ENCODE data around the gene PTPRN2. TPM values are rescaled to one million over a fixed set of nuclear protein-coding genes. Genes with fewer than 3 reads are reported as not detected.

The PTPRN2 gene
- total and polyA plus RNA-seq, 2 donors from 2014 or later = 4.8 to 6.2 TPM

GRCh38 chr7:158266817-158267741, 320.5 kb downstream of the PTPRN2 start:
- FAIRE-seq (no peak), DNase-seq (peak in 2 of 5 donors; percentile 22 to 45)
- H3K27me3 ChIP-seq (ENCODE audit: control insufficient read depth, insufficient read depth, low read length) = no peaks in the 10 kb centered on the region
- TF ChIP-seq CTCF (IDR thresholded peaks at IDR 0.05; ENCODE audit: borderline replicate concordance, extremely low read depth, insufficient read depth) = no peak
- H3K4me3 ChIP-seq (ENCODE audit: low read length in 3 of 3) = no peak overlapping the region
- H3K9me3 ChIP-seq (ENCODE audit: control insufficient read depth in 2 of 3, insufficient read depth in 1 of 3, low read length in 3 of 3) = peaks cover 0 to 10% (median 0%) of the 10 kb centered on the region in 3 donors
- H3K36me3 ChIP-seq (ENCODE audit: control insufficient read depth in 2 of 3, insufficient read depth in 3 of 3, low read length in 3 of 3) = peaks cover 0 to 5% (median 0%) of the 10 kb centered on the region in 3 donors
- no peak overlapping the region for H3K27ac ChIP-seq (ENCODE audit: low read depth in 2 of 2, low read length in 2 of 2)
- H3K9ac ChIP-seq (ENCODE audit: low read length in 3 of 3) = no peak overlapping the region
- intact Hi-C loops (cut with DNase I) = no loop called here
- peaks cover 0 to 9% (median 0%) of the 10 kb centered on the region in 3 donors for H3K4me1 ChIP-seq (ENCODE audit: control insufficient read depth in 2 of 3, insufficient read depth in 2 of 3, low read depth in 1 of 3, low read length in 3 of 3)

- Histone ChIP-seq H3K9me3 (ENCODE audit: control insufficient read depth in 2 of 3, insufficient read depth in 1 of 3, low read length in 3 of 3) (peaks cover 0 to 10% (median 0%) of the 10 kb centered on the region in 3 donors), H3K9ac (ENCODE audit: low read length in 3 of 3) (no peak overlapping the region), H3K4me3 (ENCODE audit: low read length in 3 of 3) (no peak overlapping the region), H3K27ac (ENCODE audit: low read depth in 2 of 2, low read length in 2 of 2) (no peak overlapping the region), H3K4me1 (ENCODE audit: control insufficient read depth in 2 of 3, insufficient read depth in 2 of 3, low read depth in 1 of 3, low read length in 3 of 3) (peaks cover 0 to 9% (median 0%) of the 10 kb centered on the region in 3 donors), H3K27me3 (ENCODE audit: control insufficient read depth, insufficient read depth, low read length) (no peaks in the 10 kb centered on the region), H3K36me3 (ENCODE audit: control insufficient read depth in 2 of 3, insufficient read depth in 3 of 3, low read length in 3 of 3) (peaks cover 0 to 5% (median 0%) of the 10 kb centered on the region in 3 donors)
- no peak for FAIRE-seq
- no peak for TF ChIP-seq CTCF (IDR thresholded peaks at IDR 0.05; ENCODE audit: borderline replicate concordance, extremely low read depth, insufficient read depth)
- peak in 2 of 5 donors; percentile 9 to 43 for DNase-seq
- intact Hi-C loops (cut with DNase I) = no loop called here
These were observed 321.2 kb downstream of the PTPRN2 start for GRCh38 chr7:158266426-158266816.

GRCh38 chr7:158265743-158266080, 321.9 kb downstream of the PTPRN2 start:
- FAIRE-seq = no peak
- Histone ChIP-seq H3K27ac (ENCODE audit: low read depth in 2 of 2, low read length in 2 of 2) (no peak overlapping the region), H3K4me1 (ENCODE audit: control insufficient read depth in 2 of 3, insufficient read depth in 2 of 3, low read depth in 1 of 3, low read length in 3 of 3) (peaks cover 0 to 9% (median 0%) of the 10 kb centered on the region in 3 donors), H3K27me3 (ENCODE audit: control insufficient read depth, insufficient read depth, low read length) (no peaks in the 10 kb centered on the region), H3K36me3 (ENCODE audit: control insufficient read depth in 2 of 3, insufficient read depth in 3 of 3, low read length in 3 of 3) (peaks cover 0 to 5% (median 0%) of the 10 kb centered on the region in 3 donors), H3K9ac (ENCODE audit: low read length in 3 of 3) (no peak overlapping the region), H3K4me3 (ENCODE audit: low read length in 3 of 3) (no peak overlapping the region), H3K9me3 (ENCODE audit: control insufficient read depth in 2 of 3, insufficient read depth in 1 of 3, low read length in 3 of 3) (peaks cover 0 to 10% (median 0%) of the 10 kb centered on the region in 3 donors)
- TF ChIP-seq CTCF (IDR thresholded peaks at IDR 0.05; ENCODE audit: borderline replicate concordance, extremely low read depth, insufficient read depth) = no peak
- DNase-seq = peak in 1 of 5 donors; percentile 10
- intact Hi-C loops (cut with DNase I) = no loop called here

Measured in kidney (tissue), 14 donors.